Neural progenitor cell (in vitro differentiated cells): ENCODE measurements around the gene SPHKAP. TPM values are rescaled to one million over a fixed set of nuclear protein-coding genes. Genes with fewer than 3 reads are reported as not detected.

ENCODE experiments used
- DNase-seq: peaks from one replicate; pipeline ENCODE4 v3.0.0-alpha.2; 2016; ENCODE audit warnings: low spot score
- H2AFZ ChIP-seq: fragments of 200-600 bp; sonication (generic); replicated peaks from 2 replicates; pipeline ENCODE4 v1.6.1; 2016; ENCODE audit warnings: antibody characterized with exemption
- H3F3A ChIP-seq: fragments of 200-600 bp; sonication (generic); 2 replicates; pipeline ENCODE4 v1.6.1; 2016; ENCODE audit warnings: antibody characterized with exemption, low read depth
- H3K27ac ChIP-seq: fragments of 200-600 bp; sonication (generic); 2 replicates; pipeline ENCODE4 v1.5.1; 2016; ENCODE audit warnings: mild to moderate bottlenecking
- H3K27me3 ChIP-seq: fragments of 200-600 bp; sonication (generic); 2 replicates; pipeline ENCODE4 v1.6.1; 2016; ENCODE audit warnings: mild to moderate bottlenecking, moderate library complexity
- H3K36me3 ChIP-seq: fragments of 200-600 bp; sonication (generic); 2 replicates; pipeline ENCODE4 v1.5.1; 2016
- H3K4me1 ChIP-seq: fragments of 200-600 bp; sonication (generic); 2 replicates; pipeline ENCODE4 v1.6.1; 2016; ENCODE audit warnings: mixed run types
- H3K4me2 ChIP-seq: fragments of 200-600 bp; sonication (generic); 2 replicates; pipeline ENCODE4 v1.6.1; 2016
- H3K4me3 ChIP-seq: fragments of 200-600 bp; sonication (generic); 2 replicates; pipeline ENCODE4 v1.5.1; 2016
- H3K79me2 ChIP-seq: fragments of 200-600 bp; sonication (generic); 2 replicates; pipeline ENCODE4 v1.6.1; 2016; ENCODE audit warnings: low read depth
- H3K9ac ChIP-seq: fragments of 200-600 bp; sonication (generic); 2 replicates; pipeline ENCODE4 v1.6.1; 2016
- H3K9me3 ChIP-seq: fragments of 200-600 bp; sonication (generic); 2 replicates; pipeline ENCODE4 v1.5.1; 2016; ENCODE audit warnings: low read depth
- H4K20me1 ChIP-seq: fragments of 200-600 bp; sonication (generic); 2 replicates; pipeline ENCODE4 v1.6.1; 2016; ENCODE audit warnings: low read depth
- H3K27ac Mint-ChIP-seq: 3 replicates; pipeline ENCODE4 v1.8.0; 2021; ENCODE audit warnings: mixed read lengths
- H3K27me3 Mint-ChIP-seq: 2 replicates; pipeline ENCODE4 v1.8.0; 2022; ENCODE audit warnings: low read depth, mild to moderate bottlenecking, inconsistent platforms, moderate library complexity, mixed read lengths; ENCODE audit not compliant: insufficient read depth
- H3K36me3 Mint-ChIP-seq: 3 replicates; pipeline ENCODE4 v1.8.0; 2021; ENCODE audit warnings: mixed read lengths
- H3K4me1 Mint-ChIP-seq: 3 replicates; pipeline ENCODE4 v1.8.0; 2021; ENCODE audit warnings: mixed read lengths
- H3K4me3 Mint-ChIP-seq: 3 replicates; pipeline ENCODE4 v1.8.0; 2021; ENCODE audit warnings: mild to moderate bottlenecking, moderate library complexity, mixed read lengths
- H3K9me3 Mint-ChIP-seq: 3 replicates; pipeline ENCODE4 v1.8.0; 2020; ENCODE audit warnings: mixed read lengths
- EZH2 ChIP-seq: fragments of 200-600 bp; sonication (generic); IDR thresholded peaks from 2 replicates; pipeline ENCODE4 v1.6.1; 2017; ENCODE audit warnings: antibody characterized with exemption, mild to moderate bottlenecking, moderate library complexity
- EZH2phosphoT487 ChIP-seq: fragments of 200-600 bp; sonication (generic); IDR thresholded peaks from 2 replicates; pipeline ENCODE4 v1.6.1; 2017; ENCODE audit warnings: antibody characterized with exemption
- total RNA-seq: library from RNA; depleted of rRNA; stranded (reverse); fragments of >200 nt; gene quantifications from 2 replicates; pipeline ENCODE4 v1.2.3, GENCODE V29; 2015; ENCODE audit warnings: low replicate concordance
- TF ChIP-seq, protein P1 (sequence below): fragments of 200-600 bp; sonication (generic); IDR thresholded peaks from 2 replicates; pipeline ENCODE4 v1.5.1; 2017; ENCODE audit warnings: antibody characterized with exemption, mild to moderate bottlenecking

SPHKAP gene
- total RNA-seq, 1 donor from 2014 or later: not detected

GRCh38 chr2:228059735-228060134, 121.8 kb downstream of the SPHKAP start:
- Histone ChIP-seq H2AFZ (no peak overlapping the region), H3F3A (no peaks in the 10 kb centered on the region), H4K20me1 (no peaks in the 10 kb centered on the region), H3K79me2 (no peaks in the 10 kb centered on the region), H3K9me3 (no peaks in the 10 kb centered on the region), H3K4me2 (no peak overlapping the region), H3K27me3 (no peaks in the 10 kb centered on the region), H3K4me3 (no peak overlapping the region), H3K4me1 (no peaks in the 10 kb centered on the region), H3K27ac (no peak overlapping the region), H3K9ac (no peak overlapping the region), H3K36me3 (no peaks in the 10 kb centered on the region)
- H3K27me3 Mint-ChIP-seq: no peaks in the 10 kb centered on the region
- H3K9me3 Mint-ChIP-seq: no peaks in the 10 kb centered on the region
- H3K27ac Mint-ChIP-seq: no peak overlapping the region
- TF ChIP-seq EZH2phosphoT487 (no peak), EZH2 (no peak)
- TF ChIP-seq, protein P1, sequence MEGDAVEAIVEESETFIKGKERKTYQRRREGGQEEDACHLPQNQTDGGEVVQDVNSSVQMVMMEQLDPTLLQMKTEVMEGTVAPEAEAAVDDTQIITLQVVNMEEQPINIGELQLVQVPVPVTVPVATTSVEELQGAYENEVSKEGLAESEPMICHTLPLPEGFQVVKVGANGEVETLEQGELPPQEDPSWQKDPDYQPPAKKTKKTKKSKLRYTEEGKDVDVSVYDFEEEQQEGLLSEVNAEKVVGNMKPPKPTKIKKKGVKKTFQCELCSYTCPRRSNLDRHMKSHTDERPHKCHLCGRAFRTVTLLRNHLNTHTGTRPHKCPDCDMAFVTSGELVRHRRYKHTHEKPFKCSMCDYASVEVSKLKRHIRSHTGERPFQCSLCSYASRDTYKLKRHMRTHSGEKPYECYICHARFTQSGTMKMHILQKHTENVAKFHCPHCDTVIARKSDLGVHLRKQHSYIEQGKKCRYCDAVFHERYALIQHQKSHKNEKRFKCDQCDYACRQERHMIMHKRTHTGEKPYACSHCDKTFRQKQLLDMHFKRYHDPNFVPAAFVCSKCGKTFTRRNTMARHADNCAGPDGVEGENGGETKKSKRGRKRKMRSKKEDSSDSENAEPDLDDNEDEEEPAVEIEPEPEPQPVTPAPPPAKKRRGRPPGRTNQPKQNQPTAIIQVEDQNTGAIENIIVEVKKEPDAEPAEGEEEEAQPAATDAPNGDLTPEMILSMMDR: no peak
- no peaks in the 10 kb centered on the region for H3K4me1 Mint-ChIP-seq
- no peaks in the 10 kb centered on the region for H3K36me3 Mint-ChIP-seq
- H3K4me3 Mint-ChIP-seq: no peak overlapping the region
- no peak for DNase-seq

DNA sequence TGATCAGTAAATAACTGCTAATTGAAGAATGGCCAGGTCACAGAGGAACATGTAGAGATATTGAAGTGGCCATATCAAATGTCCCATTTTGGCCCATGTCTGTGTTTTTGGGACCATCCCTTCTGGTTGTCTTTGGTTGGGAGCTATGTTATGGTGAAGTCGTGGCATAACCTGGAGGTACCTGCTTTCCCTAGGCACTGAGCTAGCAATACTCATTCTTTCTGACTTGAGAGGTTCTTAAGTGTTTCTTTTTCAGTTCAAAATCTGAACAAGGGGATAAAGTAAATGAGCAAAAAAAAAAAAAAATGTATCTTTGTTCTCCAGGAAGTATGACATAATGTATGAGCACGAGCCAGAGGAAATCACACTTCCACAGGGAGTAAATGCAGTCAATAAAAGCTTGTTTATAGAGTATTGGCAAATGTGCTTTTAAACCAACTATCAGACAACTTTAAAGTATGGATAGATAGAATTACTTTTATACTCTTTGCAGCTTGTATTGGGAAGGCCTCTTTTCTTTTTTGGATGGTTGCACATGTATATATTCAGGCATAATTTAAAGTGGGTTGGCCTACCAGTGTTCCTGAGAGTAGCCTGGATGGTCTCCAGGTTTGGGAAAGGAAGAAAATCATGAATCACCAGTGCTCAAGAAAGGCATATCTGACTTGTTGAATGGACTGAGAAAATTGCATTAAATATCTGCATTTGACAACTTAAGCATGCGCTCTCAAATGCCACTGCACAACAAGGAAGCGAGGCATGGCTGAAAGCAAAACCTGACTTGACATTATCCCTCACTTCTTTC, 125.0 kb downstream of the SPHKAP start:
- TF ChIP-seq EZH2phosphoT487: no peak
- TF ChIP-seq EZH2: no peak
- no peak overlapping the region for H3K27ac Mint-ChIP-seq
- Histone ChIP-seq H3K27me3 (no peaks in the 10 kb centered on the region), H3K4me2 (no peak overlapping the region), H4K20me1 (no peaks in the 10 kb centered on the region), H3K79me2 (no peaks in the 10 kb centered on the region), H3K36me3 (no peaks in the 10 kb centered on the region), H2AFZ (no peak overlapping the region), H3K9ac (no peak overlapping the region), H3F3A (no peaks in the 10 kb centered on the region), H3K4me1 (no peaks in the 10 kb centered on the region), H3K4me3 (no peak overlapping the region), H3K27ac (no peak overlapping the region), H3K9me3 (no peaks in the 10 kb centered on the region)
- no peak for DNase-seq
- H3K27me3 Mint-ChIP-seq: no peaks in the 10 kb centered on the region
- no peaks in the 10 kb centered on the region for H3K36me3 Mint-ChIP-seq
- no peaks in the 10 kb centered on the region for H3K9me3 Mint-ChIP-seq
- no peak overlapping the region for H3K4me3 Mint-ChIP-seq
- no peaks in the 10 kb centered on the region for H3K4me1 Mint-ChIP-seq

- Mint-ChIP-seq H3K4me1 (no peaks in the 10 kb centered on the region), H3K27ac (no peak overlapping the region), H3K4me3 (no peak overlapping the region), H3K27me3 (no peaks in the 10 kb centered on the region), H3K36me3 (no peaks in the 10 kb centered on the region), H3K9me3 (no peaks in the 10 kb centered on the region)
- no peaks in the 10 kb centered on the region for H4K20me1 ChIP-seq
- no peak overlapping the region for H3K4me2 ChIP-seq
- TF ChIP-seq EZH2phosphoT487 (no peak), EZH2 (no peak)
- TF ChIP-seq, protein P1: peak; percentile 77
- H3K36me3 ChIP-seq: no peaks in the 10 kb centered on the region
- no peak overlapping the region for H3K27ac ChIP-seq
- no peaks in the 10 kb centered on the region for H3K9me3 ChIP-seq
- peak overlapping the region; percentile 62 for H2AFZ ChIP-seq
- H3K27me3 ChIP-seq: no peaks in the 10 kb centered on the region
- H3K4me1 ChIP-seq: no peaks in the 10 kb centered on the region
- H3F3A ChIP-seq: no peaks in the 10 kb centered on the region
- H3K9ac ChIP-seq: no peak overlapping the region
- no peaks in the 10 kb centered on the region for H3K79me2 ChIP-seq
- no peak overlapping the region for H3K4me3 ChIP-seq
- DNase-seq: peak; percentile 75
Measured at GRCh38 chr2:228048838-228049490, 132.5 kb downstream of the SPHKAP start.

DNA sequence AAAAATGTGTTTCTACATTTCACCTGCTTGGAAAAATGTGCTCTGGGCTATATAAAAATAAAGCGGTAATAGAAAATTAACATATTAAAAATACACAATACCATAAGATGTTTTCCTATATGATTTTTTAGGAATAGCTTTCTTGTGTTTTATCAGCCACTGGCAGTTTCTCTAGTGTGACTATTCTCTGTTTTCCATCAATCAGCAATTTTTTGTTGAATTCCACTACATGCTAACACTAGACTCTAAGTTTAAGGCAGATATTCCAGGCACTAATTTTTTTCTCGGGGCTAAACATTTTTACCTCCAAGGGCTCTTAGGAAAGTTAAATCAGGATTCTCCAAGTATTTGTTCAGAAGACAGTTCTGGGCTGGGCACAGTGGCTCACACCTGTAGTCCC, 140.5 kb downstream of the SPHKAP start:
- H3K4me1 Mint-ChIP-seq: no peaks in the 10 kb centered on the region
- no peaks in the 10 kb centered on the region for H3K79me2 ChIP-seq
- H3K4me2 ChIP-seq: no peak overlapping the region
- no peaks in the 10 kb centered on the region for H3K36me3 Mint-ChIP-seq
- peaks cover 3% of the 10 kb centered on the region for H3K27me3 Mint-ChIP-seq
- no peak overlapping the region for H3K9ac ChIP-seq
- H3K4me1 ChIP-seq: no peaks in the 10 kb centered on the region
- no peaks in the 10 kb centered on the region for H3K9me3 Mint-ChIP-seq
- H3K4me3 Mint-ChIP-seq: no peak overlapping the region
- H3K4me3 ChIP-seq: no peak overlapping the region
- no peak overlapping the region for H2AFZ ChIP-seq
- TF ChIP-seq, protein P1: no peak
- TF ChIP-seq EZH2phosphoT487 (no peak), EZH2 (no peak)
- no peaks in the 10 kb centered on the region for H4K20me1 ChIP-seq
- no peak overlapping the region for H3K27ac Mint-ChIP-seq
- H3K9me3 ChIP-seq: no peaks in the 10 kb centered on the region
- H3F3A ChIP-seq: no peaks in the 10 kb centered on the region
- H3K27ac ChIP-seq: no peak overlapping the region
- no peak for DNase-seq
- H3K27me3 ChIP-seq: no peaks in the 10 kb centered on the region
- H3K36me3 ChIP-seq: no peaks in the 10 kb centered on the region
